RKO (cell line): ENCODE data around the gene LRCOL1.
A peak's percentile ranks its signal among the peaks of the same experiment; 100 is the strongest.

Experiments
- DNase-seq: peaks from one replicate; pipeline ENCODE4 v3.0.0-alpha.2; 2016; ENCODE audit warnings: low spot score

LRCOL1 gene

GRCh38 chr12:132563911-132564310 lies 46.5 kb downstream of the LRCOL1 start:
- no peak for DNase-seq

GRCh38 chr12:132562489-132563021 lies 47.8 kb downstream of the LRCOL1 start:
- DNase-seq: no peak

- DNase-seq: peak; percentile 43
These were observed 48.8 kb downstream of the LRCOL1 start for GRCh38 chr12:132561427-132562156.

DNA sequence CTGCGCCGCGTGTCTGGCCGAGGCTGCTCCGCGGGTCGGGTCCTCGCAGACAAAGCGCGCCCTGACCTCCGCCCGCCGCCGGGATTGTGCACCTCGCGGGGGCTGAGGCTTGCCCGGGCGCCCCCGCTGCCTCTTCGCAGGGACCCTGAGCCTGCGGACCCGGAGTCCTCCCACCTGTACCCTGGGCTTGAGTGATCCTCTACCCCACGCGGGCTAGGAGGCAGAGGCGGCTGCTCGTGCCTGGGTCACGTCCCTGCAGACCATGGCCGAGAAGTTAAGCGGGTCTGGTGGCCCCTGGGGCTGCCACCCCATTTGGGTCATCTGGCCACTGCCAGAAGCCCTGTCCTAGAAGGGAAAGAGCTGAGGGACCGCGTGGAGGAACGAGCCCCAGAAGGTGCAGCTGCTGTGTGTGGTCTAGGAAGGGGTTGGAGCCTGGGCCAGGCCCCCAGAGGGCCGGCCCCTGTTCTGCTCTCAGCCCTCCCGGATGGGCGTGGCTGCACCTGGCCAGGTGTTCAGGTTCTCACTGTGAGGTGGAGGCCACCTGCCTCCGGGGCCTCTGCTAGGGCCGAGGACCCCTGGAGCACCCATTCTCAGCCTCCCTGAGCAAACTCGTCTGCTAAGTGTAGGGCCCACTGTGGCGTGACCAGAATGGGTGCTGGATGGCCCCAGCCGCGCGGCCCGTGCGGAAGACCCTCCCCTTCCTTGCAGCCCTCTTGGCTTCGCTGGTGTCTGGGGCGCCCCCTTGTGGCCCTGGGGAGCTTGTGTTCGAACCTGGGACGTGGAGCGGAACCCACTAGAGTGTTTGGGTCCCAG lies 49.6 kb downstream of the LRCOL1 start:
- DNase-seq: peak; percentile 80

GRCh38 chr12:132560364-132560613 lies 50.1 kb downstream of the LRCOL1 start:
- DNase-seq: no peak

DNA sequence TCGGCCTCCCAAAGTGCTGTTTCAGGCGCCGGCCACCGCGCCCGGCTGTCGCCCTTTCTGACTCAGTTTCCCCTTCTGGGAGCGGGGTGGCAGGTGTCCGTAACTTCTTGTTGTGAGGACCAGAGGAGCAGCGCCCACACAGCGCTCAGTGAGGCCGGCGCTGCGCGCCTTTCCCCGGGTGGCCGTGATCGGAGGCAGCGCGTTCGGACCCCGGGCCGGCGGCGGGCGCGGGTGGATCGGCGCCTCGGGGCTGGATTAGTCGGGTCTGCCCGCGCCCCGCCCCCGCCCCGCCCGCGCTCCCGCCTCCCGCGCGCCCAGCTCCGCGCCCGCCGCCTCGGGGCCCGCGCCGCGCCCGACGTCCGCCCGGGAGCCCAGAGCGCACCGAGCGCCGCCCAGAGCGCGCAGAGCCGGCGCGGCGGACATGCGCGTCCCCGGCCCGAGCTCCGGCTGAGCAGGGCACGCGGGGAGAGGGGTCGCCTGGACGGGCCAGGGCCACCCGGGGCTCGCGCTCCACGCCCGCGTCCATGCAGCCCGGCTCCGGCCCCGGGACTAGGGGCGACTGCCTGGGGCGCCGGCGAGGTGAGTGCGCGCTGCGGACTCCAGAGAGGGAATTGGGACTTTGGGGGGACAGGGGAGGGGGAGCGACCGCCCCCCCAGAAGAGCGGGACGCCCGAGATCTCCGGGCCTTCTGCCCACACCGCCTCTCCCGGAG lies 50.6 kb downstream of the LRCOL1 start:
- DNase-seq: peak; percentile 69

DNA sequence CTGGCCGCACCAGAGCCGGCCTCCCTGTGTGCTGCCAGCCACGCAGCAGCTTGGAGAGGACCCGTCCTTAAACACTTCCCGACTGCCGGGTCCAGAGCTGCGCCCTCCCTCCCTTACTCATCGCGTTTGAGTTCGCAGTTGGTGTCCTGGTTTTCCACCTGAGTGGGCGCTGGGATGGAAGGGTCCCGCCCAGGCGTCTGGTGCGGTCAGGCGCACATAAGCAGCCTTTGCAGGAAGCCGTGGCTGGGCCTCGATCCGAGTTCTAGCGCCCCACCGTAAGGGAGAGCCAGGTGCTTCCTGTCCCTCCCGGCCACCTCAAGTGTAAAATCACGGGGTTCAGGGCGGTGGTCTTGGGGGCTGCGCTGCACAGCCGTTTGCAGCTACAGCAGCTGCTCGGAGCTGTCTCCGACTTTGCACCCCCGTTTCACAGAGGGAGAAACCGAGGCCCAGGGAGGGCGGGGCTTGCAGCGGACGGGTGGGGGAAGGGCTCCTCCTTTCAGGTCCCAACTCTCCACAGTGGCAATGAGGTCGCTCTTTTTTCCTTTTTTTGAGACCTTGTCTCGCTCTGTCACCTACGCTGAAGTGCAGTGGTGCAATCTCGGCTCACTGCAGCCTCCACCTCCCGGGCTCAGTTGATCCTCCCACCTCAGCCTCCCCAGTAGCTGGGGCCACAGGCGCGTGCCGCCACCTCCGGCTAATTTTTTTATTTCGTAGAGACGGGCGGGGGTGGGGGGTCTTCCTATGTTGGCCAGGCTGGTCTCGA lies 51.3 kb downstream of the LRCOL1 start:
- no peak for DNase-seq

- no peak for DNase-seq
These were observed 52.1 kb downstream of the LRCOL1 start for GRCh38 chr12:132558042-132558856.

DNA sequence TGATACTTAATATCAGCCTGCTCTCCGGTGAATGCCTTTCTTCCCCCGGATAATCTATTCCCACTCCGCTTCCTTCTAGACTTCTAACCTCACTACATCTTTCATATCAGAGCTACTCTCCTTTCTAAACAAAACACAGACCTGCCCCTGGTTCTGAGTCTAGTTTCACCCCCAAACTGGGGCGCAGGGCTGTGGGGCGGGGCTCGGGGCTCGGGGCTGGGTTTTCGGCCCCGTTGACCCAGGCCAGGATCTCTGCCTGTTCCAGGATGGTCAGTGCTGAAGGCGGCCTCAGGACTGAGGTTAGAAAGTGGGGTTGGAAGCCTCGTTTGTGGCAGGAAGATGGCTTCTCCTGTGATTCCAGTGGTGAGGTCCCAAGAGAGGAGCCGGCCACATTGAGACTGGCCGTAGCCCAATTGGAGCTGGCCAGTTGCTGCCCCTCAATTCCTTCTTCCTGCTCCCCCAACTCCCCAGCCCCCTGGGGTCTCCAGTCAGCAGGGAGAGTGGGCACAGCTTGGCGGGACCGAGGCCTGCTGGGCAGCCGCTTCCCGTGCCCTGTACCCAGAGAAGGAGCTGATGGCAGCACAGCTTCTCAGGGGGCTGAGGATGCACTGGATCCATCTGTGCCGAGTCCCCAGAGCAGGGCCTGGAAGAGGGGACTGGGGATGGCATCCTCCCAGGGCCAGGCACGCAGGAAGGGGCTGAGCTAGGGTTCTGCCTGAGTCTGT lies 52.9 kb downstream of the LRCOL1 start:
- DNase-seq: no peak

DNA sequence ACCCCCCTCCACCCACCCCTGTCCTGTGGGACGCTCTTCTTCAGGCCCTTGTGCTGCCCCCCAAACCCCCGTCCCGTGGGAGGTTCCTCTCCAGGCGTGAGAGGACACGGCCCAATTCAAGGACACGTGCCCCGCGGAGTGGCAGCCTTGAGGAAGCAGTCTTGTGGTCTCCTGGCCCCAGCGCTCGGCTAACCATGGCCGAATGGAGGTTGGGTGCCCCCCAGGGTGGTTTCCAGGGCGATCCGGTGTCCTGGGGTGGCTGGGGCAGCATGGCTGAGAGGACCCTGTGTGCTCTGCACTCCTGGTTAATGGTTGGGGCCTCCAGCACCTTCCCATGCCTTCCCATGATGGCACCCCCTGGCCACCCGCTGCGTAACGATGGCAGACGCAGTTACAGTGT lies 53.6 kb downstream of the LRCOL1 start:
- no peak for DNase-seq

- no peak for DNase-seq
These were observed 54.2 kb downstream of the LRCOL1 start for GRCh38 chr12:132556216-132556615.

DNA sequence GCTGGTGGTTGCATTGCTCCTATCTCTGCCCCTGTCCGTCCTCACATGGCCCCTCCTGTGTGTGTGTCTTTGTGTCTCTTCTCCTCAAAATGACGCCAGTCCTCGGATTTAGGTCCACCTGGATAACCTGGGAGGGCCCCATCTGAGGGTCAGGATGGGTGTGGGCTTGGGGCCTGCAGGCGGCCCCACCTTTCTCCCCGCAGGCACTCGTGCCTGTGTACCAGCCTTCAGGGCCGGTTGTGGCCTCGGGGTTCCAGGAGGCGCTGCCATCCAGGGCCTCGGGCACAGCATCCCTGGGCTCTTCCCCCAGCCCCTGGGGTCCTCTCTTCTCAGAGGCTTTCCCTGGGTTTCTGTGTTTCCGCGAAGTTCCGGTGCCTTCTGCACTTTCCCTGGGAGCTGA lies 54.7 kb downstream of the LRCOL1 start:
- no peak for DNase-seq

DNA sequence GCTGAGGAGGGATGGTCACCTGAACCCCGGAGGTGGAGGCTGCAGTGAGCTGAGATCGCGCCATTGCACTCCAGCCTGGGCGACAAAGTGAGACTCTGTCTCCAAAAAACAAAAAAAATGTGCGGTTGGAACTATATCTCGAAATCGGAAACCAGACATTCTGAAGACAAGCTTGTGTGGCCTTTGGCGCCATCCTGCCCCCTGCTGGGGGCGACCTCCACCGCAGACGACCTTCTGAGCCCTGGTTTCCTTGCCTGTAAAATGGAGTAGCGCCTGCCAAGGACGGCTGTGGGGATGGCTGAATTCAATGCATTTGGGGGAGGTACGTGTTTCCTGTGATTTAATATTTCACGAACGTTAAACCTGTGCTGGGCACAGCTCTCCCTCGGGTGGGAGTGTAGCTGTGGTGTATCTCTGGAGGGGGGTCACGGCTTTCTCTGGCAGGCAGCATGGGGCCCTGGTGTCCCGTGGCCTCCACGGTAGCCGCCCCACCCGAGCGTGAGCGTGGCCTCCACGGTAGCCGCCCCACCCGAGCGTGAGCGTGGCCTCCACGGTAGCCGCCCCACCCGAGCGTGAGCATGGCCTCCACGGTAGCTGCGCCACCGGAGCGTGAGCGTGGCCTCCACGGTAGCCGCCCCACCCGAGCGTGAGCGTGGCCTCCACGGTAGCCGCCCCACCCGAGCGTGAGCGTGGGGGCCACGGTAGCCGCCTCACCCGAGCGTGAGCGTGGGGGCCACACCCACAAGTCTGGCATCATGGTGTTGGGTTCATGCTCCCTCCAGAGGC lies 55.3 kb downstream of the LRCOL1 start:
- DNase-seq: no peak
